ENCODE measurements around the gene CIDEB.
"Not testable (repeated sequence)": the region's sequence is repeated elsewhere in the genome, so short reads cannot be mapped to it uniquely, and the experiment has no call there.

Gene CIDEB, protein sequence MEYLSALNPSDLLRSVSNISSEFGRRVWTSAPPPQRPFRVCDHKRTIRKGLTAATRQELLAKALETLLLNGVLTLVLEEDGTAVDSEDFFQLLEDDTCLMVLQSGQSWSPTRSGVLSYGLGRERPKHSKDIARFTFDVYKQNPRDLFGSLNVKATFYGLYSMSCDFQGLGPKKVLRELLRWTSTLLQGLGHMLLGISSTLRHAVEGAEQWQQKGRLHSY

DNA sequence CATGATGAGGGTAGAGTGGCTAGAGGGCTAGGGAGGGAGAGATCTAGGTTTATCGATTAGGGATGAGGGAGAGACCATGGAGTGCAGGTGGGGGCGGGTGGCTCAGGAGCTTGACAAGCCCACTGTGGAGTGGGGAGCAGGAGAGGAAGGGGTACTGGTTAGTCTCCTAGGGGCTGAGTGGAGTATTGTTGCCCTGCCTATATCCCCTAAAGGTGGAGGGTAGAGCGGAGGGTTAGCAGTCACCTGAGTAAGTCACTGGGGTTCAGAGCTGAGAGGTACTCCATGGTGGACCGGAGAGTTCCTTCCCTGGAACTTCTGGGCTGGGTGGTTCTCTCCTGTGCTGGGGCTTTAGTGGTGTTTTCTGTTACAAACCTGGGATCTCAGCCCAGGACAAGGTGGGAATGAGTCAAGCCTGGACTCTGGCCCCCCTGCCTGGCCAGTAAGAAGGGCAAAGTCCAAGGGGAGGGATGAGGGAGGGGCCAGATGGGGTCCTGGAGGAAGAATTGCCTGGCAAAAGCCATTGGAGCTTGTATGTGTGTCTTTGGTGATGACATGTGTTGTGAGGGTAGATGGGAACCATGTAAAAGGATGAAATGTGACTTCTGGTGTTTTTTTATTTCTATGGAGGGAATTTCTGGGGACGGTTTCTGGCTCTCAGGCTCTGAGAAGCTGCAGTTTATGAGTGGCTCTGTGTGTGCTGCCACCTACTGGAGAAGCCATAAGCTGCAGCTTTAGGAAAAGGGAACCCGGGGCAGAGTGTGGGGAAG lies at the start of gene CIDEB:
CIDEB (minus strand) TSS at position 403 of the 767 bp plus-strand sequence; CDS start at position 284, 119 bp downstream.
- peak; percentile 2 for DNase-seq

DNA sequence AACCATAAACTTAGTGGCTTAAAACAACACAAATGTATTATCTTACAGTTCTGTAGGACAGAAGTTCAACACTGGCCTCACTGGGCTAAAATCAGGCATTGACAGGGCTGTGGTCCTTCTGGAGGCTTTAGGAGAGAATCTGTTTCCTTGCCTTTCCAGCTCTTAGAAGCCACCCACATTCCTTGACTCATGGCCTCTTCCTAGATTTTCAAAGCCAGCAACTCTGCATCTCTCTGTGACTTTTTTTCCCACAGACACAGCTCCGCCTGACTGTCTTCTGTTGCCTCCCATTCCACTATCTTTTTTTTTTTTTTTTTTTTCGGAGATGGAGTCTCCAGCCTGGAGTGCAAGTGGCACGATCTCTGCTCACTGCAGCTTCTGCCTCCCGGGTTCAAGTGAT lies 48.4 kb upstream of the CIDEB start:
- no peak for DNase-seq

DNA sequence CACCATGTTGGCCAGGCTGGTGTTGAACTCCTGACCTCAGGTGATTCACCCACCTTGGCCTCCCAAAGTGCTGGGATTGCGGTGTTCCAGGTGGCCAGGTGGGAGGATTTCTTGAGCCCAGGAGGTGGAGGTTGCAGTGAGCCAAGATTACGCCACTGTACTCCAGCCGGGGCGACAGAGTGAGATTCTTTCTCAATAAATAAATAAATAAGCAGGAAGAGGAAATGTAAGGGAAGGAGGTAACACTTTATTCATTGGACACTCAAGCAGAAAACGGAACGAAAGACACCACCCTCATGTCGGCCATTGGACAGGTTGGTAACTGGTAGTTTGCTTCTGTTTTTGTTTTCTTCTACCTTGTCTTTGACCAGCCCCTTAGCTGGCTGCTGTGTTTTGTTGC lies 47.2 kb upstream of the CIDEB start:
- no peak for DNase-seq

DNA sequence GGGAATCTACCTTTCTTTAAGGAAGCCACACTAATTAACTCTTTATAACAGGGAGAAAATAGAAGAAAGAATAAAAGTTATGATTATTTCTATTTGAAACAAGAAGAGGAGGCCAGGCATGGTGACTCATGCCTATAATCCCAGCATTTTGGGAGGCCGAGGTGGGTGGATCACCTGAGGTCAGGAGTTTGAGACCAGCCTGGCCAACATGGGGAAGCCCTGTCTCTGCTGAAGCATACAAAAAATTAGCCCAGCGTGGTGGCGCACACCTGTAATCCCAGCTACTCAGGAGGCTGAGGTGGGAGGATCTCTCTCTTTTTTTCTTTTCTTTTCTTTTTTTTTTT lies 46.7 kb upstream of the CIDEB start:
- DNase-seq, result not testable (repeated sequence)

DNA sequence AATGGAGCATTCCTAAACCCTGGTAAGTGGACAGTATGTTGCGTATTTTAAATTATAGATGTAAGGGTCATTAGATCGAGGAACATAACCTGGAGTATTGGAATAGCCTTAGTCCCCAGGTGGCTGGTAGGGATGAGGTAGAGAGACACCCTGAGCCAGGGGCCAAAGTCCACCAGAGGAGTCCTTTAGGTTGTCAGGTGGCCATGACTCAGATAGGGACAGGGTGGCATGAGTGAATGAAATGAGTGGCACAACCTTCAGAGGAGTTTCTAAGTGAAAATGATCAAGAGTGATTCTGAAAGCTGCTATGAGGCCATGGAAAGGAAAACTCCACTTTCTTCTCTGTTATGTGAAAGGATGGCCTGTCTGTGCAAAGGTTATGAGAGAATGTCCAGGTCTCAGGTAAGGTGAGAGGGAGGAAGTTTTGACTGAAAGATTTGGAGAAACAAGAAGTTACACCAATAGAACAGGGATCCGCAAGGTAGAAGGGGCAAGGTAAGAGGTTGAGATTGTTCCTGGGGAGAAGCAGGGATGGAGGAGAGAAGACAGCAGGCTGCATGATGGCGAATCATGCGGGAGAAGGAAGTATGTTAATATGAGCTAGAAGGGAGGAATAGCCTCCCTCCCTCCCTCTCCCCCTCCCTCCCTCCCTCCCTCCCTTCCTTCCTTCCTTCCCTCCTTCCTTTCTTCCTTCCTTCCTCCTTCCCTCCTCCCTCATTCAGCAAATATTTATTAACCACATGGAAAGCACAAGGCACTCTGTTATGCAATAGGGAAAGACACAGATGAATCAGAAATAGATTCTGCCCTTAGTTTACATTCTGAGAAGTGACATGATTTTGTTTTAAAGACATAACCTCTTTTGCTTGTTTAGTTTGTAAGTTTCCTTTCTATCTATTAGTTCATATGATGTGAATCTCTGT lies 46.0 kb upstream of the CIDEB start:
- no peak for DNase-seq

DNA sequence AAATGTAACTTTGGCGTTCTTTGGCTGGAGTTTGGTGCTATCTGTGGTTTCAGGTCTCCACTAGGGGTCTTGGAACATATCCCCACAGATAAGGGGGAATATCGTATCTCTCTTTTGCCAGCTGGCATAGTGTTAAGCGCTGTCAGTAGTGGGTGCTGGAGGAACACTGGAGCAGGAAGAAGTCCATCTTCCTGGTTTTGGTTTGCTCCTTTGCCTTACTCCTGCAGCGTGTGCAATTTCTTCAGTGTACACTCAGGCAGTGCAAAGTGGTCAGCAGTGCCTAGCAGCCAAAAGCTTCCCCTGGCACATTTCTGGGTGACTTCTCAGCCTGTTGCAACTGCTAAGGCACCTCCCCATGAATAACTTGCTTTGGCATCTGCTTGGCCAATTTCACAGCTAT lies 43.7 kb upstream of the CIDEB start:
- no peak for DNase-seq

DNA sequence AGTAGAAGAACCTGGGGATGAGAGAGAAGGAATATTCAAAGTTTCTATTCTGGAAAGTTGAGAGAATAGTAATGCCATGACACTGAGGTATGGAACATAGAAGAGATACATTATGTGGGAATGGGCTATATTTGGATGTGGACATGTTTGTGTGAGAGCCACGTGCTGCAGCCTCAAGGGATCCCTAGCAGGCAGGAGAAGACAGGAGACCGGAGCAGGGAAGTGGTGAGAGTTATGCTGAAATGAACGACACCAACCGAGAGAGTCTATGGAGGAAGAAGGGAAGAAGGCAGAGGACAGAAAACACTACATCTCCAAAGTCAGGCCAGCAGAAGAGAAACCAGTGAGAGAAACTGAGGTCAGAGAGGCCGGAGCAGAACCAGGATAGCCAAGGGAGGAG lies 42.0 kb upstream of the CIDEB start:
- DNase-seq, result no peak

DNA sequence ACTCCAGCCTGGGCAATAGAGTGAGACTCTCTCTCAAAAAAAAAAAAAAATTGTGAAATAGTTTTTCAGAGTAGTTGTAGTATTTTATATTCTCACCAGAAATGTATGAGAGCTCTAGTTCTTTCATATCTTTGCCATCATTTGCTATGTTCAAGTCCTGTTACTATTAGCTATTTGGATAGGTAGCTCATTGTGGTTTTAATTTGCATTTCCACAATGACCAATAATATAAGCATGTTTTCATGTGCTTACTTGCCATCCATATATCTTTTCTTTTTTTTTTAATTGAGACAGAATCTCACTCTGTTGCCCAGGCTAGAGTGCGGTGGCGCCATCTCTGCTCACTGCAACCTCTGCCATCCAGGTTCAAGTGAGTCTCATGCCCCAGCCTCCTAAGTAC lies 40.4 kb upstream of the CIDEB start:
- no peak for DNase-seq

DNA sequence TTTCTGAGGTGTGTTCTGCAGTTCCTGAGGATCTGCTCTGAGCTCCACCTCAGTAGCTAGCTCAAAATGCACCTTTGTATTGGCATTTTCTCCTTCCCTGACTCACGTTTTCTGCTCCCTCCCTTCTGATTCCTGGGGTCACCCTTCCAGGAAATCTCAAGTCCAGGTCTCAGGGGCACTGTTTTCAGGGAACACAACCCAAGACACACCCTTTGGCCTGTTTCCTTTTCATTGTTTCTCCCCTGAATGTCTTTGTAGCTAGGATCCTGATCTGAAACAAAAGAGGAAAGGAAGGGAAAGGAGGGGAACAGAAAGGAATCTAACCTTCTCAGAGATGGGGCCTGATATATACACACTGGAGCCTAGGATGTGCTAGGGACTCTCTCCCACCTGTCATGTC lies 39.4 kb upstream of the CIDEB start:
- DNase-seq, result no peak

DNA sequence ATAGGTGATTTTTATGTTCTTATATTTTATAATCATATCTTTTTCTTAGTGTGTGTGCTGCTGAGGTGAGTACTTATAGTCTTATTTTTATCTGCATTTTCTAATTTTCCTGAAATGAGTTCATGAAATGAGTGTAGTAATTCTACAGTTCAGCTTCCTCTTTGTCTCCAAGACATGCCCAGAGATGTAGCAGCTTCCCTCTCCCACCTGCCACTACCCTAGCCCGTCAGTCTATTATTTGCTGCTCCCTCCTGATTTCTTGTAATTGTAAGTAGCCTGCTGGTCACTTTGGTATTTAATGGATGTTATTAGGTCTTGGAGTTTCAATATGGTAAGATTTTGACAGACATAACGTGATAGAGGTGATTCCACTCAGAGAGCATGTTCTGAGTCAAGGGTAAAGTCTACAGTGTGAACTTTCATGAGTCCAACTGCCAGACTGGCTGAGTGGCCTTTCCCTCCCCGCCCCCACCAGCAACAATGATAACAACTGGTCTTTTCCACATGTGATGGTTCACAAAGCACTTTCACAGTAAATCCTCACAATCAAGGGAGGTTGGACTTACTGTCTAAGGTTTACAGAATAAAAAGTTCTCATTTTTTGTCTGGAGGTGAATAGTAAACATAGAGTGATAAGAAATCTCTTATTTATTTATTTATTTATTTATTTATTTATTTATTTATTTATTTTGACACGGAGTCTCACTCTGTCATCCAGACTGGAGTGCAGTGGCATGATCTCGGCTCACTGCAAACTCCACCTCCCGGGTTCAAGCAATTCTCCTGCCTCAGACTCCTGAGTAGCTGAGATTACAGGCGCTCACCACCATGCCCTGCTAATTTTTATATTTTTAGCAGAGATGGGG lies 36.3 kb upstream of the CIDEB start:
- no peak for DNase-seq

DNA sequence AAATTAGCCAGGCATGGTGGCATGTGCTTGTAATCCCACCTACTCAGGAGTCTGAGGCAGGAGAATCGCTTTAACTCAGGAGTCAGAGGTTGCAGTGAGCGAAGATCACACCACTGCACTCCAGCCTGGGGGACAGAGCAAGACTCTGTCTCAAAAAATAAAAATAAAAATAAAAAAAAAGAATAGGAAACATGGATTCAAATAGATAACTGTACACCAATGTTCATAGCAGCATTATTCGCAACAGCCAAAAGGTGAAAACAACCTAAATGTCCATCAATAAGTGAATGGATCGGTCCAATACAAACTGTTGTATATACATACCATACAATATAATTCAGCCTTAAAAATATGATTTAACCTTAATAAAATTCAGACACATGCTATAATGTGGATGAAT lies 35.1 kb upstream of the CIDEB start:
- DNase-seq, result no peak

DNA sequence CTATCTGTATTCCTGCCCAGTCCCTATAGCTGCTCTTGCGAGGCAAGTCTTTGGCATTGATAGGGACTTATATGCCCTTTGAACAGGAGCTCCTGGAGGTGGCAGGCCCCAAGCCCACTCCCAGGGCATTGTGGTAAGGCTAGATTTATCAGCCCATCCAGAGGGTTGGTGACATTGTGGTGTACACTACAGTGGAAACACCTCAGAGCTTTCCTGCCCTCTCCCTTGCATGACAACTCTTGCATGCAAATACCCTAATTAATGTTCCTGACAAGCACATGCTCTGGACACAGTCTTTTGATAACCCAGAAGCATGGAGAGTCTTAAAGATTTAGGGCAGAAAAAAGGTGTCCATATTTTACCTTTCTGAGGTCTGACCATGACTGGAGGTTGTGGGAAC lies 32.8 kb upstream of the CIDEB start:
- no peak for DNase-seq

DNA sequence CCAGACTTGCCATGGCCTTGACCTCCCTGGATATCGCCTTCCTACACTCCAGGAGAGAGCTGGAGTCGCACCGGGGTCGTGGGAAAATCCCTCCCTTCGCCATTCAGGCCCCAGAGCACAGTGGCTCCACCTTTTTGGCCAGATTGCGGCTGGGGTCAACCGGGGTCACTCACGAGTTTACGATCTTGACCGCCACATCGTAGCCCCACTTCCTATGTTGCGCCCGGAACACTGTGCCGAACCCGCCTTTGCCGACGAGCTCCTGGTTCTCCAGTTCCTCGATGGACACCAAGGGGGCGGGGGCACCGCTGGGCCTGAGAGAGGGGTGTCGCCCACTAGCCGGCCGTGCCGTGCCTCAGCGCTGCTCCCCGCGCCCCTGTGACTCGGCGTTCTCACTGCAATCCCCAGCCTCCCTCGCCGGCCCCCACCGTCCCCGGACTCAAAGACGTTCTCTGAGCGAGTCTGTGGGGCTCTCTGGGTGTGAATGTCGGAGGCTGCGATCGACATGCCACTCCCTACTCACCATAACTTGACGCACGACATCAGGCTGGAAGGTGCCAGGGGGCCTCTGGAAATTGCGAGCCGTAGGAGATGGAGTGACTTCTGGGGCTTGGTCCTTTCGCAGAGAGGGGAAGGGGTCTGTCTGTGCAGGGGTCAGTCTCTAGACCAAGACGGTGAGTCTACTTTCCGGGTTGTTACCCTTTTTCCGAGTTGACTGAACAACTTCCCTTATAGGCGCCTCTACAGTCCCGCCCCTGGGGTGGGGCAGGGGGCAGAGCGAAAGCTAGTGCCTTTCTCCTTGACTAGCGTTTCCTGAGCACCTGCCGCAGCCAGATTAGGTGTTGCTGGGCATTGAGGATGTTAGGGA lies 31.7 kb upstream of the CIDEB start, which contains the start of gene RIPK3:
RIPK3 (minus strand) TSS at position 708 of the 868 bp plus-strand sequence; CDS start at position 543, 165 bp downstream.
- peak; percentile 41 for DNase-seq

DNA sequence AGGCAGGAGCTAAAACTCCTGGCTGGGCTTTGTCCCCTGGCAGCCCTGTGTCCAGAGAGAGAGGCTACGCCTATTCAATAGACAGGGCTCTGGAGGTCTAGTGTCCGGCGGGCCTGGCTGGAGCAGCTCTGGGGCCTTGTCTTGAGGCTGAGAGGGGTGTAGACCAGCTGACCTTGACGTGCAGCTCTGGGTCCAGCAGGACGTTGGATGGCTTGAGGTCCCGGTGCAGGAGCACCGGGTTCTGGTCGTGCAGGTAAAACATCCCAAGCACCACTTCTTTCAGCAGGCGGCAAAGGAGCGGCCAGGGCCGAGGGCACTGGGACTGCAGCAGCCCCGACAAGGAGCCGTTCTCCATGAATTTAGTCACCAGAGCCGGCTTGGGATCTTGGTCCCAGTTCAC lies 31.1 kb upstream of the CIDEB start:
- DNase-seq, result no peak

DNA sequence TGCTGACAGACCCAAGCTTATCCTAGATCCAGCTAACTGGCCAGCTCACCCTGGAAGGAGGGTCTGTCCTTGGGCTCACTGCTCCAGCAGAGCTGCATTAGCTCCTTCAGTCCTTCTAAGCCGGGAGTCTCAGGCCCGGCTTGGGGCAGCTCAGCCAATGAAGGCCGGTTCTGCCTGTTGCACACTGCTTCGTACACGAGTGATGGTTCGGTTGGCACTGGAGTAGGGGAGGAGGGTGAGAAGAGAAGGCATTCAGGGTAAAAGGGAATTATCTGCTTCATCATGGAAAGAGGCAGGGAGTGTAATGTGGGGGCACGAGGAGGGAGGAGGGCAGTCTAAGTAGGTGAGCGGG lies 30.0 kb upstream of the CIDEB start:
- DNase-seq, result no peak

DNA sequence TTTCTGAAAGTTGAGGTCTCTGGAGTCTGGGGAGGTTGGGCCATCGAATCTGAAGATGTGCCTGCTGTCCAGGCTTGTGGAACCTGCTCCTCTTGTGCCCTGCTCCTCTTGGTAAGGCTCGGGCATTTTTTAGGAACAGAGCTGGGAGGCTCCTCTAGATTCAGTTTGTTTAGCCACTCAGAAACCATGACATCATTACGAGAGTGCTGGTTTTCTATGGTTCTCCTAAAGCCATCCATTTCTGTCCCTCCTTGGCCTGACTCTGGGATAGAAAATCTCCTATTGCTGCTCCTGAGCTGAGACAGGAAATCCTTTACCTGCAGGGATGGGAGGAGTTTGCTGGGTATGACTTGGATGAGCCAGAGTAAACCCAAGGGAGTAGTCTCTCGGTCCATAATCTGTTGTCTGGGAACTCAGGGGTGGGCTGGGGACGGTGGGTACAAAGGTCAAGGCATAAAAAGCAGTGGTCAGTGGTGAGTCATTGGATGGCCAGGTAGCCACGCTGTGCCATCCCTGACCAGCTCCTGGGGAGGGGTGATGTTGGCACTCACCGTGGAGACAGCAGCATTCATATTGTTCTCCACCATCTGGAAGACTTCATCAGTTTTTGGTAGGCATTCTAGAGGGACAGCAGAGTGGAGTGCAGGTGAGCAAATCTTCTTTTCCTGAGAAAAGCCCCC lies 29.5 kb upstream of the CIDEB start:
- no peak for DNase-seq

DNA sequence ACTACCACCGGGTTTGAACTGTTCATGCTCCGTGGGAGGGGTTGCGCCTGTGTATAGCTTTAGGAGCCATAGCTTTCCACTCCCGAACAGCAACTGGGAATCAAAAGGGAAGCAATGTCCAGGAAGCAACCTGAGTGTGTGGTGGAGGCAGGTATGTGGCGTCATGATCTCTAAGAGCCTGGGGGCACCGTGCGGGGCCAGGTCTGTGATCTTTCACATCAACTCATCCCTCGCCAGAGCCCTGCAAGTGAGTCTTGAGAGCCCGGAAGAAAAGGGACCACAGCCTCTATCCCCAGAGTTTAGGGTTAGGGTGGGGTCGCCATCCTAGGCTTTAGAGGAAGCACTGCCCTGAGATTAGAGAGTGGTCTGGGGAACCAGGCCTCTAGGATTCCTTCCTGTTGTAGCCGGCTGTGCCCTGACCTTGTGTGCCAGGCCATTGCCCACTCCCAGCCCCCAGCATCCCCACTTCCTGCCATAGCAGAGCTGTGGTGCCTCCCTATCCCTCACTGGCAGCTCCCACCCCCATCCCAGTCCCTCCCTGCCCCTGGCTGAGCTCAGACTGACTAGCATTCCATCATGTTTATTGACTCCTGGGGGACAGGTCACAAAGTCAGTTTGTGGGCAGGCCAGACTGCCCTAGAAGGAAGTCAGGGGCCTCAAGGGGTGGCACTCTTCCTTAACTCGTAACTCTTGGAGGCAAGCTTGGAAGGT lies 27.8 kb upstream of the CIDEB start:
- no peak for DNase-seq

DNA sequence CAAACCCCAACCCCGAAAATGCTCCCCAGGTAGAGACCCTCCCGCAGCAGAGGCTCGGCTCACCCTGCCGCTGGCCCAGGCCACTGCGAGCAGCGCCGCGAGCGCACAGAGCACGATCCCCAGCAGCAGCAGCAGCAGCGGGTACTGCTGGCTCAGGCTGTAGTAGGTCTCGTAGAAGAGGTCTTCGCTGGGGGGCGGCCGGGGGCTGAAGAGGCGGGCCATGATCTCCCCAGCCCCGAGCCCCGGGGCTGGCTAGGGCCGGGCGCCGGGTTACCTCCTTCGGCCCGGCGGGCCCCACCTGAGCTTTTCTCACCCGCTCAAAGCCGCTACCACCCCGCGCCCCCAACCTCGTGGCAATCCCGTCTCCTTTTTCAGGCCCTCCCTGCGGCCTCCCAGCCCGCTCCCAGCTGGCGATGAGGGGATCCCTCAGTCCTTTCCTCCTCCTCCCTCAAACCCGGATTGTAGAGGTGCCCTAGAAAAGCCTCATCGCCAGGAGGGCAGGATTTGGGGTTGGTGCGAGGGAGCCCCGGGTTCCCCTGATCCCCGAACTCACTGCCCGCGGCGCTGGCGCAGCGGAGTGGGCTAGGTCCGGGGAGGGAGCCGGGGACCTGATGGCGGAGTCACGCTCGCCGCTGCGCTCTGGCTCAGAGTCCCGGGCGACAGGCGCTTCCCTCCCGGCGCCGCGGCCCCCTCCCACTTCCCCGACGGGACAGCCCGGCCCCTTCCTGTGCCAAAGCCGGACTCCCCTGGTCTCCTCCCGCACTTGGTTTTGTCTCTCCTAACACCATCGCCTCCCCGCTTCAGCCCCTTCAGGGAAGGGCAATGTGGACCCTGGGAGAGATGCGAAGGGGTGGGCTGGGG lies 26.9 kb upstream of the CIDEB start, which contains the start of gene ADCY4:
ADCY4 (minus strand) TSS at position 641 of the 861 bp plus-strand sequence; CDS start at position 222, 419 bp downstream.
- DNase-seq, result no peak

All from NCI-H774 (cell line).